Trophoblast cell (in vitro differentiated cells and primary cell): Measurements from ENCODE around the gene KSR1.
"Not testable (repeated sequence)": the region's sequence is repeated elsewhere in the genome, so short reads cannot be mapped to it uniquely, and the experiment has no call there.

ENCODE experiments used
- DNase-seq, 2 donors: peaks; one replicate each; pipeline ENCODE4 v3.0.0-alpha.2; 2016
- H2AFZ ChIP-seq: 2 replicates; pipeline ENCODE4 v1.6.1; 2013; ENCODE audit warnings: low read length, moderate library complexity, mild to moderate bottlenecking; ENCODE audit not compliant: insufficient read depth, poor library complexity
- H2AK5ac ChIP-seq: 2 replicates; pipeline ENCODE4 v1.6.1; 2013; ENCODE audit warnings: mild to moderate bottlenecking, low read length
- H2BK120ac ChIP-seq: 2 replicates; pipeline ENCODE4 v1.6.1; 2013; ENCODE audit warnings: low read length, mild to moderate bottlenecking, moderate library complexity; ENCODE audit not compliant: insufficient read depth, poor library complexity
- H2BK12ac ChIP-seq: 2 replicates; pipeline ENCODE4 v1.6.1; 2013; ENCODE audit warnings: mild to moderate bottlenecking, low read length, moderate library complexity
- H2BK5ac ChIP-seq: 2 replicates; pipeline ENCODE4 v1.6.1; 2013; ENCODE audit warnings: low read length, low read depth, moderate library complexity, mild to moderate bottlenecking; ENCODE audit not compliant: poor library complexity
- H3K14ac ChIP-seq: 2 replicates; pipeline ENCODE4 v1.6.1; 2013; ENCODE audit warnings: mild to moderate bottlenecking, low read length
- H3K18ac ChIP-seq: 2 replicates; pipeline ENCODE4 v1.6.1; 2013; ENCODE audit warnings: mild to moderate bottlenecking, low read length
- H3K23ac ChIP-seq: 2 replicates; pipeline ENCODE4 v1.6.1; 2013; ENCODE audit warnings: low read length
- H3K27ac ChIP-seq: 2 replicates; pipeline ENCODE4 v1.5.1; 2013; ENCODE audit warnings: low read depth, mild to moderate bottlenecking, inconsistent platforms, low read length, moderate library complexity
- H3K27me3 ChIP-seq: 2 replicates; pipeline ENCODE4 v1.6.1; 2013; ENCODE audit warnings: inconsistent platforms, mild to moderate bottlenecking, low read length, moderate library complexity; ENCODE audit not compliant: insufficient read depth
- H3K36me3 ChIP-seq, 2 experiments: 1 replicate in 1 of 2; 2 replicates in 1 of 2; pipeline ENCODE4 v1.6.1; 2013; ENCODE audit warnings: low read length in 2 of 2, mild to moderate bottlenecking in 2 of 2, moderate library complexity in 1 of 2; ENCODE audit not compliant: insufficient read depth in 2 of 2, control insufficient read depth in 1 of 2
- H3K4ac ChIP-seq: 2 replicates; pipeline ENCODE4 v1.6.1; 2013; ENCODE audit warnings: low read depth, mild to moderate bottlenecking, low read length, moderate library complexity
- H3K4me1 ChIP-seq, 2 experiments: 1 replicate in 1 of 2; 2 replicates in 1 of 2; pipeline ENCODE4 v1.6.1; 2013; ENCODE audit warnings: low read length in 2 of 2, mild to moderate bottlenecking in 2 of 2, moderate library complexity in 1 of 2; ENCODE audit not compliant: insufficient read depth in 2 of 2, control insufficient read depth in 1 of 2
- H3K4me2 ChIP-seq: 2 replicates; pipeline ENCODE4 v1.6.1; 2013; ENCODE audit warnings: inconsistent platforms, mild to moderate bottlenecking, low read length, moderate library complexity
- H3K4me3 ChIP-seq: 2 replicates; pipeline ENCODE4 v1.5.1; 2013; ENCODE audit warnings: mild to moderate bottlenecking, low read depth, low read length, inconsistent platforms
- H3K79me1 ChIP-seq: one replicate; pipeline ENCODE4 v1.6.1; 2013; ENCODE audit warnings: low read length
- H3K79me2 ChIP-seq: 2 replicates; pipeline ENCODE4 v1.6.1; 2013; ENCODE audit warnings: low read length, mild to moderate bottlenecking; ENCODE audit not compliant: control insufficient read depth, insufficient read depth, poor library complexity
- H3K9ac ChIP-seq: 2 replicates; pipeline ENCODE4 v1.6.1; 2013; ENCODE audit warnings: mild to moderate bottlenecking, low read length
- H3K9me3 ChIP-seq: 2 replicates; pipeline ENCODE4 v1.6.1; 2013; ENCODE audit warnings: low read depth, mild to moderate bottlenecking, control low read depth, inconsistent platforms, low read length; ENCODE audit not compliant: insufficient read depth
- H4K12ac ChIP-seq: 2 replicates; pipeline ENCODE4 v1.6.1; 2013; ENCODE audit warnings: low read depth, mild to moderate bottlenecking, low read length, moderate library complexity
- H4K8ac ChIP-seq: 2 replicates; pipeline ENCODE4 v1.6.1; 2013; ENCODE audit warnings: low read depth, mild to moderate bottlenecking, low read length, moderate library complexity
- H4K91ac ChIP-seq: one replicate; pipeline ENCODE4 v1.6.1; 2013; ENCODE audit warnings: low read depth, mild to moderate bottlenecking, low read length, moderate library complexity
- WGBS: extraction: QIAGEN DNeasy Blood & Tissue Kit; methylation state at CpG from one replicate; pipeline ENCODE4 v1.1.7; 2013; ENCODE audit warnings: missing lambda C conversion rate; ENCODE audit not compliant: insufficient read length, insufficient coverage; ENCODE audit errors: extremely low coverage; 5-methylcytosine and 5-hydroxymethylcytosine counted together

KSR1 gene

DNA sequence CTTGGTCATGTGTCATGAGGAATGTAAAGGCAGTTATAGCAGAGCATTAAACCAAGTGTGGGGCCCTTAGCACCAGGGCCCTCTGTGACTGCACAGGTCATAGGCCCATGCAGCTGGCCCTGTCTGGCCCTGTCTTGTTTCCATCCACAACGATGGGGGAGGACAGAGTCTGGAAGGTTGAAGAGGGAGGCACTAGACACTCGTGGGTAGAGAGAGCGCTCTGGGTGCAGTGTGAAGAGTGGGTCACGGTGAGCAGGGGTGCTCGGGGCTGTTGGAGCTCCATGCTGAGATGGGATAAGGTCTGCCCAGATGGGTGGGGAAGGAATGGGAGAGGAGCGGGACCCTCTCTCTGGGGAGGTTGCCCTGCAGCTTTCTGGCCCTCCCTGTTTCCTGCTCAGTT lies 12.8 kb upstream of the KSR1 start:
- no peak overlapping the region for H3K4me3 ChIP-seq
- no peak overlapping the region for H2AFZ ChIP-seq
- no peak overlapping the region for H3K23ac ChIP-seq
- no peaks in the 10 kb centered on the region for H3K79me2 ChIP-seq
- peaks cover 2% of the 10 kb centered on the region for H3K9me3 ChIP-seq
- no peak overlapping the region for H2AK5ac ChIP-seq
- no peaks in the 10 kb centered on the region for H3K4me1 ChIP-seq
- H3K4me2 ChIP-seq = no peak overlapping the region
- no peak overlapping the region for H4K12ac ChIP-seq
- no peak overlapping the region for H3K18ac ChIP-seq
- H3K4ac ChIP-seq = no peak overlapping the region
- DNase-seq = no peak
- no peak overlapping the region for H2BK120ac ChIP-seq
- no peak overlapping the region for H4K91ac ChIP-seq
- H4K8ac ChIP-seq = no peak overlapping the region
- WGBS = no CpG with 5 or more reads among the region's 6 CpGs
- H2BK5ac ChIP-seq = no peak overlapping the region
- H3K36me3 ChIP-seq = no peaks in the 10 kb centered on the region
- H3K14ac ChIP-seq = no peak overlapping the region
- H3K79me1 ChIP-seq = no peaks in the 10 kb centered on the region
- no peak overlapping the region for H3K27ac ChIP-seq
- no peaks in the 10 kb centered on the region for H3K27me3 ChIP-seq
- H2BK12ac ChIP-seq = no peak overlapping the region
- H3K9ac ChIP-seq = no peak overlapping the region

DNA sequence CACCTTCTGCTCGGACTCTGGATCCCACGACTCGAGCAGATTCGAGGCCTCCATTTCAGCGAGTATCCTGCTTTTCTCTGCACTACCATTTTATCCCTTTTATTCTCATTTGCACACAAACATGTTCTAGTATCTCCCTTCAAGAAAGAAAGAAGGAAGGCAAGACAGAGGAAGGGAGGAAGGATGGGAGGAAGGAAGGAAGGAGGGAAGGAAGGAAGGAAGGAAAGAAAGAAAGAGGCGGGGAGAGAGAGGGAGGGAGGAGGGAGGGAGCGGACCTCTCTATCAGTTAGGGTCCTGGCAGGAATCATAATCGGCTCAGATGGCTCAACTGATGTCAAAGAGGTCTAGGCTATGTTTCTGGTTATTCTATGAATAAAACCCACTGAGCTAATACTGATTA lies 10.3 kb upstream of the KSR1 start:
- Histone ChIP-seq H3K79me1 (no peaks in the 10 kb centered on the region), H3K4ac (no peak overlapping the region)
- no CpG with 5 or more reads among the region's 8 CpGs for WGBS

DNA sequence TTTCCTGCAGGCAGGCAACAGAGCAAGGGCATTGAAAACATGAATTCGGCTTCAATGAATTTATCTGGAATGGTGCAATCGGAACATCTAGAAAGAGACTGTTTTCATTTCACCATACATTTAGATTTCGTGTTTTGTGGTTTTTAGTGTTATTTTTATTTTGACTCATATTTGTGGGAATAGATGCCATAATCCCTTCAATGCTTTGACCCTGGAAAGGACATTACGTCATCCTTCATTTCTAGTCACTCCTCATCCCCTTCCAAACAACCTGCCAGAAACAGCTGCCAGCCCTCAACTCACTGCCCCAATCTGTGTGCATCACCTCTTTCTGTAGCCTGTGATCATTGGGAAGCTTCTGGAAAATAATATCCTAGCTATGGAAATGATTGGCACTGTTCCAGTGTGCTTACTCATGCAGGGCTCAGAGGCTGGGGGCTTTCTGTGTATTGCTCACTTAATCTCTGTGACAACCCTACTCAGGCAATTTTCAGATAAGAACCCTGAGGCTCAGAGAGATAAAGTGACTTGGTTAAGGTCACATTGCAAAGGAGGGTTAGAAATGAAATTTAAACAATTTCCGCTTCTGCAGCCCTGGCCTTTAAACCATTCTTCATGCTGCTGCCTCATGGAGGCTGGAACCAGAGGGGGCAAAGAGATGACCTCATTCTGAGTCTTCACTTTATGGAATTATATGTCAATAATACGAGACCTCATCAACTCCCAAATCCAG lies 9.5 kb upstream of the KSR1 start:
- Histone ChIP-seq H3K23ac (no peak overlapping the region), H3K27me3 (no peaks in the 10 kb centered on the region), H2BK12ac (no peak overlapping the region), H3K9me3 (peaks cover 2% of the 10 kb centered on the region), H3K4me2 (no peak overlapping the region), H3K18ac (no peak overlapping the region), H3K79me2 (no peaks in the 10 kb centered on the region), H3K27ac (no peak overlapping the region), H3K14ac (no peak overlapping the region), H3K4ac (no peak overlapping the region), H3K9ac (no peak overlapping the region), H4K8ac (no peak overlapping the region), H4K12ac (no peak overlapping the region), H2AK5ac (no peak overlapping the region), H4K91ac (no peak overlapping the region), H2BK120ac (no peak overlapping the region), H3K36me3 (no peaks in the 10 kb centered on the region), H2BK5ac (no peak overlapping the region), H3K4me3 (no peak overlapping the region), H3K4me1 (no peaks in the 10 kb centered on the region), H3K79me1 (no peaks in the 10 kb centered on the region), H2AFZ (no peak overlapping the region)
- WGBS = no CpG with 5 or more reads among the region's 6 CpGs
- DNase-seq = peak in 1 of 2 donors; percentile 31

More for the DNA sequence above, 10.3 kb upstream of the KSR1 start:
- Histone ChIP-seq H3K79me2 (no peaks in the 10 kb centered on the region), H3K9ac (no peak overlapping the region), H2BK120ac (no peak overlapping the region), H3K4me3 (no peak overlapping the region), H3K4me1 (no peaks in the 10 kb centered on the region), H3K18ac (no peak overlapping the region), H3K14ac (no peak overlapping the region), H3K23ac (no peak overlapping the region), H2AFZ (no peak overlapping the region), H3K27ac (no peak overlapping the region), H2AK5ac (no peak overlapping the region), H3K27me3 (no peaks in the 10 kb centered on the region), H3K36me3 (no peaks in the 10 kb centered on the region), H3K9me3 (peaks cover 2% of the 10 kb centered on the region), H2BK12ac (no peak overlapping the region), H4K91ac (no peak overlapping the region), H3K4me2 (no peak overlapping the region), H2BK5ac (no peak overlapping the region), H4K12ac (no peak overlapping the region), H4K8ac (no peak overlapping the region)
- DNase-seq = no peak

DNA sequence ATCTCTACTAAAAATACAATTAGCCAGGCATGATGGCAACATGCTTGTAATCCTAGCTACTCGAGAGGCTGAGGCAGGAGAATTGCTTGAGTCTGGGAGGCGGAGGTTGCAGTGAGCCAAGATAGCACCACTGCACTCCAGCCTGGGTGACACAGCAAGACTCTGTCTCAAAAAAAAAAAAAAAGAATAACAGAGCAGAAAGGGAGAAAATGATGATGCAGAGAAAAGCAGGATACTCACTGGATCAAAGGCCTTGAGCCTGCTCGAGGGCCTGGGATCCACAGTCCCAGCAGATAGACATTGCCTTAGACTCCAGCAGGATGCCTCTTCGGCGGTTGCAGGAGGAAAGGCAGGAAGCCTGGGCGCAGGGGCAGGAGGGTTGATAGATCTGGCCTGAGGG lies 7.7 kb upstream of the KSR1 start:
- not testable (repeated sequence) for H3K4me1 ChIP-seq, H2BK120ac ChIP-seq, H3K27ac ChIP-seq, H3K4me2 ChIP-seq, H4K8ac ChIP-seq, H3K14ac ChIP-seq, H4K91ac ChIP-seq, H3K27me3 ChIP-seq, H3K79me1 ChIP-seq, H3K9ac ChIP-seq, H2AK5ac ChIP-seq, H2BK5ac ChIP-seq, H3K4me3 ChIP-seq, H3K23ac ChIP-seq, H3K79me2 ChIP-seq, H3K4ac ChIP-seq, H3K36me3 ChIP-seq, H3K18ac ChIP-seq, H2AFZ ChIP-seq, H3K9me3 ChIP-seq, DNase-seq, H4K12ac ChIP-seq, H2BK12ac ChIP-seq
- WGBS = no CpG with 5 or more reads among the region's 6 CpGs
